Stomach (tissue), 4 donors: Measurements from ENCODE around the gene PCDH9.

ENCODE experiments used
- CTCF ChIP-seq, 7 experiments: fragments of 450-650 bp in 4 of 7; fragments of 200-600 bp in 3 of 7; sonication (generic) in 3 of 7; IDR thresholded peaks; one replicate each; pipeline ENCODE4 v1.5.1; 2016 to 2019; ENCODE audit warnings: antibody characterized with exemption in 7 of 7, control low read depth in 2 of 7, mild to moderate bottlenecking in 1 of 7
- EP300 ChIP-seq: sonication (generic); formaldehyde crosslinking; IDR thresholded peaks from one replicate; pipeline ENCODE4 v1.6.1; 2017; ENCODE audit warnings: antibody characterized with exemption
- POLR2A ChIP-seq, 4 donors: fragments of 450-650 bp; IDR thresholded peaks; one replicate each; pipeline ENCODE4 v1.6.1; 2016; ENCODE audit warnings: antibody characterized with exemption in 4 of 4, control low read depth in 2 of 4, mild to moderate bottlenecking in 1 of 4, moderate library complexity in 1 of 4

- TF ChIP-seq CTCF (IDR thresholded peaks at IDR 0.05) = no peak
- TF ChIP-seq POLR2A (IDR thresholded peaks at IDR 0.05) = no peak
- TF ChIP-seq EP300 = no peak
These were observed 277.6 kb downstream of the PCDH9 start for GRCh38 chr13:66952507-66952906.
